ENCODE data around the gene PPP1R3G. TPM values are rescaled to one million over a fixed set of nuclear protein-coding genes. Genes with fewer than 3 reads are reported as not detected.
"Not testable (repeated sequence)": the region's sequence is repeated elsewhere in the genome, so short reads cannot be mapped to it uniquely, and the experiment has no call there.

The PPP1R3G gene
- total RNA-seq, 1 experiment from 2014 or later: 0.44 TPM

DNA sequence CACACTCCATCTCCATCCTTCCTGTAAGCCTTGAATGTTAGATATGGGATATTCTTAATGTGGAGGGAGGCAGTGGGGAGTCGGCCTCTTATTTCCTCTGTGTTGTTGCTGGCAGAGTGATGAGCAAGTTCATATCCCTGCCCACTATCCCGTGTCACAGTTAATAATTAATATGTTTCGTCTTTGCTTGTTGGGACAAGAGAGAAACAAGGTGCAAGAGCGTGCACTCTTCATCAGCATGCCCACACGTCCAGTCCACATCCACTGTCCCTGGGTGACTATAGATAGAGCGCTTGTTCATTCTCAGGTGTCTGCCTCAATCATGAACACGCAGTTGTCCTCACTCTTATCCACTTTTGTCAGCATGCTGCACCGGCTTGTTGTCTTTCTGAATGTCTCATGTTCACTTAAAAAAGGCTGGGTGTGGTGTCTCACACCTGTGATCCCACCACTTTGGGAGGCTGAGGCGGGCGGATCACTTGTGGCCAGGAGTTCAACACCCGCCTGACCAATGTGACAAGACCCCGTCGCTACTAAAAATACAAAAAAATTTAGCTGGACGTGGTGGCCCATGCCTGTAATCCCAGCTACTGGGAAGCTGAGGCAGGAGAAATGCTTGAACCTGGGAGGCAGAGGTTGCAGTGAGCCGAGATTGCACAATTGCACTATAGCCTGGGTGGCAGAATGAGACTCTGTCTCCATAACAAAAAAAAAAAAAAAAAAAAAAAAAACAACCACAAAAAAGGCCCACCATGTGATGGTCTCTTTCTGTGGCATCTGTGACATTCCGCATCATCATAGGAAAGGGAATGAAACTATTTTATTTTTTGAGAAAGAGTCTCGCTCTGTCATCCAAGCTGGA is 34.2 kb downstream of the PPP1R3G start:
- ChIA-PET CTCF (interaction anchor here (0.7 kb wide), 1 partner anchor 88 kb away, joined by 7 read pairs; no protein-coding TSS in a partner anchor), POLR2A (no interaction called here)
- no peak for ATAC-seq
- H3K9me3 ChIP-seq (ENCODE audit: control insufficient read depth, insufficient read depth, low read depth, low read length): no peaks in the 10 kb centered on the region
- in situ Hi-C loops (cut with HindIII; ENCODE audit: low pct_unique_long_range_greater_than_20kb, low sequenced_read_pairs): no loop called here
- no peak overlapping the region for H3K4me3 ChIP-seq (ENCODE audit: low read depth in 2 of 2, low read length in 2 of 2)
- TF ChIP-seq POLR2AphosphoS5 (IDR thresholded peaks at IDR 0.05; ENCODE audit: low read depth, low read length): no peak
- H3K36me3 ChIP-seq (ENCODE audit: control insufficient read depth, insufficient read depth, low read length): no peaks in the 10 kb centered on the region
- intact Hi-C loops (cut with micrococcal nuclease; ENCODE audit: unreplicated experiment): no loop called here
- BruUV-seq (replicated peaks): no TSS peak
- no peaks in the 10 kb centered on the region for H3K4me1 ChIP-seq (ENCODE audit: control insufficient read depth, insufficient read depth, low read length)
- no peak overlapping the region for H3K27ac ChIP-seq (ENCODE audit: low read length)
- no peaks in the 10 kb centered on the region for H3K27me3 ChIP-seq (ENCODE audit: control insufficient read depth, insufficient read depth, low read length)
- DNase-seq (ENCODE audit: low read depth, low spot score): no peak

- TF ChIP-seq POLR2AphosphoS5 (IDR thresholded peaks at IDR 0.05; ENCODE audit: low read depth, low read length): no peak
- no peak for TF ChIP-seq TCF7L2 (IDR thresholded peaks at IDR 0.05; ENCODE audit: low read depth, low read length)
- no peak for TF ChIP-seq CTCF (IDR thresholded peaks at IDR 0.05)
- TF ChIP-seq, protein P1, sequence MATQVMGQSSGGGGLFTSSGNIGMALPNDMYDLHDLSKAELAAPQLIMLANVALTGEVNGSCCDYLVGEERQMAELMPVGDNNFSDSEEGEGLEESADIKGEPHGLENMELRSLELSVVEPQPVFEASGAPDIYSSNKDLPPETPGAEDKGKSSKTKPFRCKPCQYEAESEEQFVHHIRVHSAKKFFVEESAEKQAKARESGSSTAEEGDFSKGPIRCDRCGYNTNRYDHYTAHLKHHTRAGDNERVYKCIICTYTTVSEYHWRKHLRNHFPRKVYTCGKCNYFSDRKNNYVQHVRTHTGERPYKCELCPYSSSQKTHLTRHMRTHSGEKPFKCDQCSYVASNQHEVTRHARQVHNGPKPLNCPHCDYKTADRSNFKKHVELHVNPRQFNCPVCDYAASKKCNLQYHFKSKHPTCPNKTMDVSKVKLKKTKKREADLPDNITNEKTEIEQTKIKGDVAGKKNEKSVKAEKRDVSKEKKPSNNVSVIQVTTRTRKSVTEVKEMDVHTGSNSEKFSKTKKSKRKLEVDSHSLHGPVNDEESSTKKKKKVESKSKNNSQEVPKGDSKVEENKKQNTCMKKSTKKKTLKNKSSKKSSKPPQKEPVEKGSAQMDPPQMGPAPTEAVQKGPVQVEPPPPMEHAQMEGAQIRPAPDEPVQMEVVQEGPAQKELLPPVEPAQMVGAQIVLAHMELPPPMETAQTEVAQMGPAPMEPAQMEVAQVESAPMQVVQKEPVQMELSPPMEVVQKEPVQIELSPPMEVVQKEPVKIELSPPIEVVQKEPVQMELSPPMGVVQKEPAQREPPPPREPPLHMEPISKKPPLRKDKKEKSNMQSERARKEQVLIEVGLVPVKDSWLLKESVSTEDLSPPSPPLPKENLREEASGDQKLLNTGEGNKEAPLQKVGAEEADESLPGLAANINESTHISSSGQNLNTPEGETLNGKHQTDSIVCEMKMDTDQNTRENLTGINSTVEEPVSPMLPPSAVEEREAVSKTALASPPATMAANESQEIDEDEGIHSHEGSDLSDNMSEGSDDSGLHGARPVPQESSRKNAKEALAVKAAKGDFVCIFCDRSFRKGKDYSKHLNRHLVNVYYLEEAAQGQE (IDR thresholded peaks at IDR 0.05; ENCODE audit: insufficient read depth in 1 of 2, low read depth in 2 of 2, low read length in 1 of 2): no peak
- no peak for TF ChIP-seq SIN3A (IDR thresholded peaks at IDR 0.05; ENCODE audit: borderline replicate concordance, insufficient read depth, low read depth, low read length)
- no peak for ATAC-seq
- POLR2A ChIA-PET: no interaction called here
- in situ Hi-C loops (cut with HindIII; ENCODE audit: low pct_unique_long_range_greater_than_20kb, low sequenced_read_pairs): no loop called here
- CTCF ChIA-PET: interaction anchor here (0.7 kb wide), 1 partner anchor 87 kb away, joined by 7 read pairs; no protein-coding TSS in a partner anchor
- no peak for DNase-seq (ENCODE audit: low read depth, low spot score)
- Histone ChIP-seq H3K27me3 (ENCODE audit: control insufficient read depth, insufficient read depth, low read length) (no peaks in the 10 kb centered on the region), H3K27ac (ENCODE audit: low read length) (no peak overlapping the region), H3K36me3 (ENCODE audit: control insufficient read depth, insufficient read depth, low read length) (no peaks in the 10 kb centered on the region), H3K4me3 (ENCODE audit: low read depth in 2 of 2, low read length in 2 of 2) (no peak overlapping the region), H3K4me1 (ENCODE audit: control insufficient read depth, insufficient read depth, low read length) (no peaks in the 10 kb centered on the region), H3K9me3 (ENCODE audit: control insufficient read depth, insufficient read depth, low read depth, low read length) (no peaks in the 10 kb centered on the region)
- intact Hi-C loops (cut with micrococcal nuclease; ENCODE audit: unreplicated experiment): no loop called here
- BruUV-seq (replicated peaks): no TSS peak
Measured at GRCh38 chr6:5120011-5120410, 34.9 kb downstream of the PPP1R3G start.

DNA sequence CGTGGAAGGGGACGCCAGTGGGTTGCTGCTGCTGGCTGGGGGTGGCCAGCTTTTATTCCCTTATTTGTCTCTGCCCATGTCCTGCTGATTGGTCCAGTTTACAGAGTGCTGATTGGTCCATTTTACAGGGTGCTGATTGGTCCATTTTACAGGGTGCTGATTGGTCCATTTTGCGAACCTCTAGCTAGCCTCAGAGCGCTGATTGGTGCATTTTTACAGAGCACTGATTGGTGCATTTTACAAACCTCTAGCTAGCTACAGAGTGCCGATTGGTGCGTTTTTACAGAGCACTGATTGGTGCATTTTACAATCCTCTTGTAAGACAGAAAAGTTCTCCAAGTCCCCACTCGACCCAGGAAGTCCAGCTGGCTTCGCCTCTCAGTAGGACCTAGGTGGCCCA is 35.4 kb downstream of the PPP1R3G start:
- H3K27ac ChIP-seq (ENCODE audit: low read length); H3K4me3 ChIP-seq (ENCODE audit: low read depth in 2 of 2, low read length in 2 of 2); DNase-seq (ENCODE audit: low read depth, low spot score); CTCF ChIA-PET; in situ Hi-C loops (cut with HindIII; ENCODE audit: low pct_unique_long_range_greater_than_20kb, low sequenced_read_pairs); H3K27me3 ChIP-seq (ENCODE audit: control insufficient read depth, insufficient read depth, low read length); ATAC-seq; intact Hi-C loops (cut with micrococcal nuclease; ENCODE audit: unreplicated experiment); H3K36me3 ChIP-seq (ENCODE audit: control insufficient read depth, insufficient read depth, low read length); POLR2A ChIA-PET; BruUV-seq (replicated peaks); H3K4me1 ChIP-seq (ENCODE audit: control insufficient read depth, insufficient read depth, low read length); H3K9me3 ChIP-seq (ENCODE audit: control insufficient read depth, insufficient read depth, low read depth, low read length): not testable (repeated sequence)
